Fibroblast of lung (primary cell): ENCODE measurements around the gene CHRNB1. TPM values are rescaled to one million over a fixed set of nuclear protein-coding genes. Genes with fewer than 3 reads are reported as not detected.

ENCODE experiments used
- DNase-seq, 2 donors: peaks; one replicate each; pipeline versions ENCODE4 v3.0.0 to v3.0.0-alpha.2; 2010; ENCODE audit warnings: low read depth in 2 of 2
- H2AFZ ChIP-seq: 2 replicates; pipeline ENCODE4 v1.5.1; 2012; ENCODE audit warnings: low read length, control low read depth, inconsistent platforms
- H3K27ac ChIP-seq: 2 replicates; pipeline ENCODE4 v1.5.1; 2011; ENCODE audit warnings: low read length, control low read depth; ENCODE audit not compliant: insufficient read depth
- H3K27me3 ChIP-seq: 2 replicates; pipeline ENCODE4 v1.5.1; 2011; ENCODE audit warnings: mild to moderate bottlenecking, low read length; ENCODE audit not compliant: control insufficient read depth, insufficient read depth
- H3K36me3 ChIP-seq: 2 replicates; pipeline ENCODE4 v1.5.1; 2011; ENCODE audit warnings: low read length; ENCODE audit not compliant: control insufficient read depth, insufficient read depth
- H3K4me1 ChIP-seq: 2 replicates; pipeline ENCODE4 v1.5.1; 2011; ENCODE audit warnings: low read length; ENCODE audit not compliant: control insufficient read depth, insufficient read depth; ENCODE audit errors: extremely low read depth
- H3K4me2 ChIP-seq: 2 replicates; pipeline ENCODE4 v1.5.1; 2011; ENCODE audit warnings: low read length, control low read depth; ENCODE audit not compliant: insufficient read depth; ENCODE audit errors: extremely low read depth
- H3K4me3 ChIP-seq, 4 experiments: fragments of 200-600 bp in 1 of 4; sonication (generic) in 1 of 4; replicated peaks in 1 of 4; 2 replicates each; pipeline ENCODE4 v1.5.1; 2011 to 2016; ENCODE audit warnings: low read length in 4 of 4, low read depth in 3 of 4, mild to moderate bottlenecking in 3 of 4, control low read depth in 2 of 4, inconsistent platforms in 1 of 4, mixed read lengths in 1 of 4; ENCODE audit not compliant: insufficient read depth in 1 of 4; ENCODE audit errors: control extremely low read depth in 1 of 4
- H3K79me2 ChIP-seq: 2 replicates; pipeline ENCODE4 v1.5.1; 2012; ENCODE audit warnings: mild to moderate bottlenecking, low read length, inconsistent platforms; ENCODE audit not compliant: control insufficient read depth, insufficient read depth
- H3K9ac ChIP-seq: 2 replicates; pipeline ENCODE4 v1.5.1; 2011; ENCODE audit warnings: mild to moderate bottlenecking, low read length, control low read depth; ENCODE audit not compliant: insufficient read depth
- H3K9me3 ChIP-seq: 2 replicates; pipeline ENCODE4 v1.5.1; 2012; ENCODE audit warnings: low read depth, low read length; ENCODE audit not compliant: control insufficient read depth, insufficient read depth
- H4K20me1 ChIP-seq: 2 replicates; pipeline ENCODE4 v1.5.1; 2011; ENCODE audit warnings: low read length; ENCODE audit not compliant: control insufficient read depth, insufficient read depth; ENCODE audit errors: extremely low read depth
- EZH2 ChIP-seq: IDR thresholded peaks from 2 replicates; pipeline ENCODE4 v1.5.1; 2012; ENCODE audit warnings: low read length, control low read depth, mild to moderate bottlenecking; ENCODE audit errors: missing control alignments
- polyA plus RNA-seq, 2 donors: library from polyadenylated mRNA; depleted of rRNA in 1 of 2; stranded (reverse) in 1 of 2; unstranded in 1 of 2; fragments of >200 nt; gene quantifications; 2 replicates each; pipeline ENCODE4 v1.2.1, GENCODE V29; 2011 to 2012; ENCODE audit warnings: missing spikeins in 1 of 2
- total RNA-seq: library from RNA; depleted of rRNA; stranded (reverse); fragments of >200 nt; gene quantifications from 2 replicates; pipeline ENCODE4 v1.2.1, GENCODE V29; 2014
- TF ChIP-seq, protein P1 (sequence below), 2 donors: IDR thresholded peaks in 1 of 2; conservative IDR thresholded peaks in 1 of 2; 1 replicate in 1 of 2; 2 replicates in 1 of 2; pipeline ENCODE4 v1.5.1; 2011 to 2012; ENCODE audit warnings: low read length in 2 of 2, control low read depth in 1 of 2, inconsistent platforms in 1 of 2, low read depth in 1 of 2, mild to moderate bottlenecking in 1 of 2

CHRNB1 gene
- total and polyA plus RNA-seq, 2 donors (not counting 1 experiment from before 2014, with no cell fraction given), result 9.2 to 12.2 TPM

DNA sequence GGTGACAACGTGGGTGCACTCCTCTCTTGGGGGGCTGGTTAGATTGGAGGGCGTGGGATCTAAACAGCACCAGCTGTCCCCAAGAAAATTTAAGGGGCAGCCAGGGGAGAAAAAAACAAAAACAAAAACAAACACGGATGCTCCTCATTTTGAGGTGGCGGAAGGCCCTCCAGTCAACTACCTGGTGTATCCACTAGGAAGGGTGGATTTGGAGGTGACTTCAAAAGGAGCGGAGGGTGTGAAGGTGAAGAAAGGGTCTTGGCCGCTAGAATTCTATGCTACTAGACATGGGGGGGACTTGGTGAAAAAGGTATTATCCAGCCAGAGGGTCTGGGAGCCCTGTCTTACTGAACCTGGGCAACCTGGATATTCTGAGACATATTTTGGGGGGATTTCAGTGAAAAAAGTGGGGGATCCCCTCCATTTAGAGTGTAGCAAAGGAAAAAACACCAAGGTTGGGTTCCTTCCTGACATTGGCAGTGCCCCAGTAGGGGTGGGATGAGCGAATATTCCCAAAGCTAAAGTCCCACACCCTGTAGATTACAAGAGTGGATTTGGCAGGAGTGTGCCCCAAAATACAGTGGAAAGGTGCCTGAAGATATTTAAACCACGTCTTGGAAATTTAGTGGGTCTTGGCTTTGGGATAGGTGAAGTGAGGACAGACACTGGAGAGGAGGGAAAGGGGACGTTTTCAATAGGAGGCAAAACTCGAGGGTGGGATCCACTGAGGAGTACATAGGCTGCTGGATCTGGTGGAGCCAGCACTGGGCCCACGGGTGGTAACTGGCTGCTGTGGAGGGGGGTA lies 6.0 kb upstream of the CHRNB1 start:
- Histone ChIP-seq H3K27me3 (peaks cover 25% of the 10 kb centered on the region), H3K36me3 (no peaks in the 10 kb centered on the region), H4K20me1 (no peaks in the 10 kb centered on the region), H3K4me3 (peak overlapping the region in 1 of 4 experiments; percentile 42), H3K9me3 (no peaks in the 10 kb centered on the region), H3K79me2 (no peaks in the 10 kb centered on the region), H3K4me1 (peaks cover 13% of the 10 kb centered on the region), H3K27ac (no peak overlapping the region), H3K9ac (no peak overlapping the region), H3K4me2 (no peak overlapping the region), H2AFZ (no peak overlapping the region)
- DNase-seq, result no peak
- peak; percentile 91 for TF ChIP-seq EZH2
- TF ChIP-seq, protein P1, sequence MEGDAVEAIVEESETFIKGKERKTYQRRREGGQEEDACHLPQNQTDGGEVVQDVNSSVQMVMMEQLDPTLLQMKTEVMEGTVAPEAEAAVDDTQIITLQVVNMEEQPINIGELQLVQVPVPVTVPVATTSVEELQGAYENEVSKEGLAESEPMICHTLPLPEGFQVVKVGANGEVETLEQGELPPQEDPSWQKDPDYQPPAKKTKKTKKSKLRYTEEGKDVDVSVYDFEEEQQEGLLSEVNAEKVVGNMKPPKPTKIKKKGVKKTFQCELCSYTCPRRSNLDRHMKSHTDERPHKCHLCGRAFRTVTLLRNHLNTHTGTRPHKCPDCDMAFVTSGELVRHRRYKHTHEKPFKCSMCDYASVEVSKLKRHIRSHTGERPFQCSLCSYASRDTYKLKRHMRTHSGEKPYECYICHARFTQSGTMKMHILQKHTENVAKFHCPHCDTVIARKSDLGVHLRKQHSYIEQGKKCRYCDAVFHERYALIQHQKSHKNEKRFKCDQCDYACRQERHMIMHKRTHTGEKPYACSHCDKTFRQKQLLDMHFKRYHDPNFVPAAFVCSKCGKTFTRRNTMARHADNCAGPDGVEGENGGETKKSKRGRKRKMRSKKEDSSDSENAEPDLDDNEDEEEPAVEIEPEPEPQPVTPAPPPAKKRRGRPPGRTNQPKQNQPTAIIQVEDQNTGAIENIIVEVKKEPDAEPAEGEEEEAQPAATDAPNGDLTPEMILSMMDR (conservative IDR thresholded peaks at IDR 0.05 in 1 of 2, IDR thresholded peaks at IDR 0.05 in 1 of 2; ENCODE audit: low read depth in 1 of 2, low read length in 2 of 2), result no peak

GRCh38 chr17:7439462-7440112 lies 5.3 kb upstream of the CHRNB1 start, which contains the start of gene FGF11:
FGF11 (plus strand) TSS chr17:7439512; CDS start chr17:7439621, 109 bp downstream.
- no peak within 1 kb of the TSS for H3K9ac ChIP-seq
- TF ChIP-seq EZH2, result peak; percentile 65
- TF ChIP-seq, protein P1 (conservative IDR thresholded peaks at IDR 0.05 in 1 of 2, IDR thresholded peaks at IDR 0.05 in 1 of 2; ENCODE audit: low read depth in 1 of 2, low read length in 2 of 2), result no peak
- no peak for DNase-seq
- H4K20me1 ChIP-seq, result no peaks in the 10 kb centered on the region
- H3K79me2 ChIP-seq, result no peaks in the 10 kb centered on the region
- no peak within 1 kb of the TSS for H2AFZ ChIP-seq
- peaks cover 17% of the 10 kb centered on the region for H3K4me1 ChIP-seq
- H3K27ac ChIP-seq, result no peak within 1 kb of the TSS
- H3K36me3 ChIP-seq, result no peaks in the 10 kb centered on the region
- H3K4me2 ChIP-seq, result peak within 1 kb of the TSS; percentile 92
- peak within 1 kb of the TSS; percentile 21 to 52 (median 35) for H3K4me3 ChIP-seq
- H3K9me3 ChIP-seq, result no peaks in the 10 kb centered on the region
- H3K27me3 ChIP-seq, result peaks cover 25% of the 10 kb centered on the region

GRCh38 chr17:7440113-7440833 lies 4.6 kb upstream of the CHRNB1 start:
- H2AFZ ChIP-seq, result no peak overlapping the region
- H3K4me1 ChIP-seq, result peaks cover 18% of the 10 kb centered on the region
- H3K9ac ChIP-seq, result no peak overlapping the region
- peak in 1 of 2 donors; percentile 14 for DNase-seq
- peaks cover 25% of the 10 kb centered on the region for H3K27me3 ChIP-seq
- H3K4me2 ChIP-seq, result peak overlapping the region; percentile 92
- no peaks in the 10 kb centered on the region for H4K20me1 ChIP-seq
- H3K4me3 ChIP-seq, result peak overlapping the region; percentile 13 to 52 (median 33)
- no peaks in the 10 kb centered on the region for H3K9me3 ChIP-seq
- H3K79me2 ChIP-seq, result no peaks in the 10 kb centered on the region
- H3K36me3 ChIP-seq, result no peaks in the 10 kb centered on the region
- TF ChIP-seq, protein P1 (conservative IDR thresholded peaks at IDR 0.05 in 1 of 2, IDR thresholded peaks at IDR 0.05 in 1 of 2; ENCODE audit: low read depth in 1 of 2, low read length in 2 of 2), result no peak
- peak; percentile 74 for TF ChIP-seq EZH2
- H3K27ac ChIP-seq, result no peak overlapping the region
